GM19238 (cell line): ENCODE results near the gene YWHAE.
"Not testable (repeated sequence)": the region's sequence is repeated elsewhere in the genome, so short reads cannot be mapped to it uniquely, and the experiment has no call there.

Source experiments
- DNase-seq: peaks from one replicate; pipeline ENCODE4 v3.0.0; 2011; ENCODE audit warnings: low spot score; ENCODE audit not compliant: insufficient read length

Gene YWHAE

GRCh38 chr17:1374431-1375177, 25.4 kb downstream of the YWHAE start:
- DNase-seq = no peak

GRCh38 chr17:1373707-1374237, 26.2 kb downstream of the YWHAE start:
- DNase-seq = no peak

- DNase-seq = no peak
These were observed 27.4 kb downstream of the YWHAE start for GRCh38 chr17:1372618-1373017.

- no peak for DNase-seq
These were observed 28.0 kb downstream of the YWHAE start for GRCh38 chr17:1371893-1372590.

GRCh38 chr17:1368588-1368987, 31.4 kb downstream of the YWHAE start:
- DNase-seq = no peak

- no peak for DNase-seq
These were observed 32.7 kb downstream of the YWHAE start for GRCh38 chr17:1367351-1367745.

- no peak for DNase-seq
These were observed 33.8 kb downstream of the YWHAE start for GRCh38 chr17:1366234-1366633.

GRCh38 chr17:1365445-1366039, 34.5 kb downstream of the YWHAE start:
- peak; percentile 55 for DNase-seq

GRCh38 chr17:1362964-1363363, 37.1 kb downstream of the YWHAE start:
- DNase-seq = no peak

- no peak for DNase-seq
These were observed 37.8 kb downstream of the YWHAE start for GRCh38 chr17:1362065-1362848.

GRCh38 chr17:1360975-1361374, 39.0 kb downstream of the YWHAE start:
- DNase-seq = no peak

- not testable (repeated sequence) for DNase-seq
These were observed 39.7 kb downstream of the YWHAE start for GRCh38 chr17:1360315-1360714.

- no peak for DNase-seq
These were observed 46.0 kb downstream of the YWHAE start for GRCh38 chr17:1354030-1354429.

- DNase-seq = not testable (repeated sequence)
These were observed 47.5 kb downstream of the YWHAE start for GRCh38 chr17:1352530-1352929.

GRCh38 chr17:1351971-1352370, 48.1 kb downstream of the YWHAE start:
- no peak for DNase-seq

- no peak for DNase-seq
These were observed 48.7 kb downstream of the YWHAE start for GRCh38 chr17:1351275-1351674.

- no peak for DNase-seq
These were observed 52.3 kb downstream of the YWHAE start for GRCh38 chr17:1347589-1348323.

- DNase-seq = no peak
These were observed 55.5 kb downstream of the YWHAE start for GRCh38 chr17:1344521-1344920.

- DNase-seq = no peak
These were observed 56.5 kb downstream of the YWHAE start for GRCh38 chr17:1343554-1343953.

- DNase-seq = no peak
These were observed 59.7 kb downstream of the YWHAE start for GRCh38 chr17:1340371-1340770.

GRCh38 chr17:1331708-1332107, 68.3 kb downstream of the YWHAE start:
- no peak for DNase-seq
